Lung microvascular endothelial cell (primary cell): ENCODE measurements around the gene TSPOAP1. TPM values are rescaled to one million over a fixed set of nuclear protein-coding genes. Genes with fewer than 3 reads are reported as not detected.

Experiments used
- DNase-seq, 2 donors: peaks; one replicate each; pipeline versions ENCODE4 v3.0.0 to v3.0.0-alpha.2; 2010; ENCODE audit warnings: low read depth in 2 of 2
- total RNA-seq: library from RNA; depleted of rRNA; stranded (reverse); fragments of >200 nt; gene quantifications from 2 replicates; pipeline ENCODE4 v1.2.1, GENCODE V29; 2014

Gene TSPOAP1
- total RNA-seq, 1 donor from 2014 or later: under 0.01 TPM

DNA sequence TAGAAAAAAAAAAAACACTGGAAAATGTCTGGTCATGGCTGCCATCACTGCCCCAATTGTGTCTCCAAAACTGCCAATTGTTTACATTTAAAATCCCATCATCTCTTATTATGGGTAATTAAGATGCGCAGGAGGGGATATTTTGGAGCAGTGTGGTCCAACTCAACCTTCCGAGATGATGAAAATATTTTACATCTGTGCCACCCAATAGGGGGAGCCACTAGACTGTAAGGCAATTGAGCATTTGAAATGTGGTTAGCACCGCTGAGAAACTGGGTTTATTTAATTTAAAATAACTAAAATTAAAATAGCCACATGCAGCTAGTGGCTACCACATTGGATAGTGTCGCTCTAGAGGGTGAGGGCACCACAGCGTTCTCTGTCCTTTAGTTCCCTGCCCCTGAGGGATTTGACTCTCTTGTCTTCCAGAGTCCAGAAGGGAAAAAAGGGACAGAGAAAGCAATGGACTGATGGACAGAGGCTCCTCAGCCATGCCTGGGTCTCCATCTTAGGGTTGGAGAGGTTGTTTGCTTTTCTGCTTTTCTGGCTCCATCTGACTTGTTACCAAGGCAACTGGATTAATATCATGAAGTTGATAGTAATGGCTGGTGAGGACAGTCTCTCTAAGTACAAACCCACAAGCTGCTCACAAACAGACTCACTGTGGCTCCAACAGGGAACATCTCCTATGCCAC lies 51.3 kb downstream of the TSPOAP1 start:
- peak in 1 of 2 donors; percentile 17 for DNase-seq

DNA sequence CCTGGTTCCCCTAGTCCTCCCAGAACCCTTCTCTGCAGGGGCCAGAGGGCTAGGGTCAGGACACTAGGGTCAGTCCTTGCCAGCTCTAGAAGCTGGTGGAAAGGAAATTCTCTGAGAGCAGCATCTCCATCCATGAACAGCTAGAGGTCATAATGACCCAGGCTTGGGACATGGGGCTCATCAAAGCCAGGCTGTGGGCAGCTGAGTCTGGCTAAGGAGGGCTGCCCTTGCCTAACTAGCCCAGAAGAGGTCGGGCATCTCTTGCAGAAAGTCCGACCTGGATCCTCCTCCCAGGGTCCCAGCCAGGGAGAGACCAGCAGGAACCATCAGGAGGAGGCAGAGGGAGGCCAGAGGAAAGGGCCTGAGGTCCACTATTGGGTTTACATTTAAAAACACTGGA lies 52.2 kb downstream of the TSPOAP1 start:
- DNase-seq: no peak

DNA sequence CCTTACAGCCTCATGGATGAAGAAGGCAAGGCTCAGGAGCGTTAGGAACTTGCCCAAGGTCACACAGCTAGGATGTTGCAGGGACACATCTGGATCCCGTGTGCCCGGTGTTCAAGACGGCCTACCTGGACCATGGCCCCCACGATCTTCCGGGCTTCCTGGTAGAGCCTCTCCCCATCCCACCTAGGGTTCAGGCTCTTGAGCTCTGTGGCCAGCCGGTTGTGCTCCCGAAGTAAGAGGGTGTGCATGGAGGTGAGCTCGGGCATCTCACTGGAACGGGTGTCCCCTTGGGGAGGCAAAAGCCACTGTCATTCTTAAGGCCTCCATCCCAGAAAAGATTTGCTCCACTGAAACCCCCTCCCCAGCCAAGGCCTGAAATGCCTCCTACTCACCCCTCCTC lies 53.2 kb downstream of the TSPOAP1 start:
- no peak for DNase-seq

DNA sequence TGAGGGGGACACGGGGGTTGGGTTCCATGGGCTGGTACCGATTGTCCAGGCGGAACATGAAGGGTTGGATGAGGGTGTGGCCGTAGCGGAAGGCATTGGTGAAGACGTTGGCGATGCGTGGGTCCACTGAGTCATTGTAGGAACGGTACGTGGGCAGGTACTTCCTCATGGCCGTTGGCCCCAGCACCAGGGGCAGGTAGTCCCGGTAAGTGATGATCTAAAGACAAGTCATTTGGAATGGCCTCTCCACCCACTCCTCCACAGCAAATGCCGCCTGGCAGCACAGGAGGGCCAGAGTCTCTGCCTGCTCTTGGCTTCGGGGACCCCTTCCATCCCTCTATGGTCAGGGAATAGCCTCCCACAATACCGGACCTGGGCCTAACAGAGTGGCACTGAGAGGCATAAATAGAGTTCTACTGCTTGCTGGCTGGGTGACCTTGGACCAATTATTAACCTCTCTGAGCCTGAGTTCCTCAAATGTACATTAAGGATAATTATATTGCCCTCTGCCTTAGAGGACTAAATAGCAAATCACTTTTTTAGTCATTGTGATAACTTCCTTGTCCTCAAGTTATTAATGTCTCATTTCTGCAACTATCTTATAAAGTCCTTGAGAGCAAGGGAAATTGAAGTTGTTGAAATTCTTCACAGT lies 55.0 kb downstream of the TSPOAP1 start:
- no peak for DNase-seq

DNA sequence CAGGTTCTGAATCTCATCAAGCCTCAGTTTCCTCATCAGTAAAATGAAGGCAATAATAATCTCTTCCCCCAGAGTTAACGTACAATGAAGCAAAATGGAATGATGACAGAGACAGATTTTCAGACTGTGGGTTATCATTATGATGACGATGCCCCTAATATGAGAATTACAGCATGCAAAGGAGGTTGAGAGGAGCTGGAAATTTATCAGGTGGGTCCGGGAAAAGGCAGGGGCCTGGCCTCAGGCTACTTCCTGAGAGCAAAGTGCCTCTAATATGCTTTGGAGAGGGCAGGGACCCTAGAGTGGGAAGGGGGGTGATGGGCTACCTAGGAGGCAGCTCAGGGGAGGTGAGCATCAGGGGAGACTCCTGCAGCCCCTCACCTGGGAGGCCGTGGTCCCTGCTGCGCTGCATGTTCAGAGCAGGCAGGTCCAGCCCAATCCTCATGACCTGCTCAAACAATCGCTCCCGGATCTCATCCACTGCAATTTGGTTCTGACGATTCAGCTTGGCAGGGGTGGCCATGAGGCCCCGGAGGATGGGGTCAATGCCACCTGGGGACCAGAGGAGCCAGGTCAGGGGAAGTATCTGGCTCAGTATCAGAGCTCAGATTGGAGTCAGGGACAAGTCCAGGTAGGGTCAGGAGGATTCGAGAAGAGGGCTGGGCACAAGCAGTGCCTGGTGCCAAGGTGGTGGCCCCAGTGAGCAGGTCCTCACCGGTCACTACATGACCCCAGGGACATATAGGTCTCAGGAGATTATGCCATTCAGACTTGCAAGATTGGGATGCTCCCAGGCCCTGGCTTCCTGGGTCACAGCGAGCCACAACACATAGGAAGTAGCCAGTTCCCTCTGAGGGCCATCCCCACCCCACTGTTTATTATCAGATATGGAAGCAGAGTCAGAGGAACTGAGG lies 56.0 kb downstream of the TSPOAP1 start:
- no peak for DNase-seq

DNA sequence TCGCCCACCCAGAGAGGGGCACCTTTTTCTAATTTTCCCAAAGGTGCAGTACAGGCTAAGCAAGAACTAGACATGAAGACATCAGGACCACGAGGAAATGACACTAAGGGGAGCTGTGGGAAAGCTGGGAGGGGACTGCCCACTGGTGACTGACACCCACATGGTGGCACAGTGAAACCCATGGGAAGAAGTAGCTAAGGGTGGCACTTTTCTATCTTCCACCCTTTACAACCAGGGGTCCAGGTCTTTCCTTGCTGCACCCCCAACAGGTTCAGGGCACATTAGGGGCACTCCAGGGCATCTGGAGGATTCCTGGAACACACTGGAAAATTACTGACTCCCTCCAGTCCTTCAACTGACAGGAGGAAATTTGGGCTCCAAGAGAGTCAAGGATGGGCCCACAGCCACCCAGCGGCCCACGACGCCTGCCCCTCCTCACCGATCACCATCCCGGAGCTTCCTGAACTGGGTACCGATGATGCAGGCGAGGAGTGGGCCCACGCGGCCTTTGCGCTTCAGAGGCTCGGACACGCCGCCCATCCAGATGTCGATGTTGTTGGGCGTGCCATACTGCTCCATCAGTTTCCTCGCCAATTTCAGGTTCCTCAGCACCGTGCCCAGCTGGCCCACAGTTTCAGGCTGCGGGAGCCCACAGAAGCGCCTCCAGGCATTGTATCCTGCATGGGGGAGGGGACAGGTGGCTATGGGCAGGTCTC lies 57.2 kb downstream of the TSPOAP1 start:
- no peak for DNase-seq

DNA sequence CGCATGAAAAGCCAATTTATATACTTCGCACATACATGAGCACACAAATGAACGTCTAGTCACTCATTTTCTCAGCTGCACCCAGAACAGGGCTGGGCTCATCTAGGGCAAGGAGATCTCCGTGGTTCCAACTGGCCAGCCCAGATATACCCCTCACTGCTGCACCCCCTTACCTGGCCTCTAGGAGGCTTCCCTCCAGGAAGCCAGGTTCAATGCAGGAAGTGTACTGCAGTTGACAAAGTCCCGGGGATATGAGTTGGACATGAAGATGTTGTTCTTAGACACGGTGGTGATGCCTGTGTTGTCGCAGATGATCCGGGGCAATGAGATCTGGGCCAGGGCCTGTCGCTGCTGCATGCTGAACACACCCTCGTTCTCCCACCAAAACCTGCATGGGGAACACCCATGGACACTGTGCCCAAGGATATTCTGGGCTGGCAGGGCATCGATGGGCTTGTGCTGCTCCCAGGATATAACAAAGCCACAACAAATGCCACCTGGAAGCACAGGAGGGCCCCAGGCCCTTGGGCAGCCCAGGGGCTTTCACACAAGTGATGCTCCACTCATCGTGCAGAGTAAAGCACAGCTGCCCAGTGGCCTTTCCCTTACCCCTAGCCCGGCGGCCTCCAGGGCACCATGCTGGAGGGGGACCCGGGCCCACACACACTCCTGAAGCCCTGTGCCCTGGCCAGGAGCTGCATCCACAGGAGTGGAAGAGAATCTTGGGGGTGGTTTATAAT lies 57.9 kb downstream of the TSPOAP1 start:
- no peak for DNase-seq

DNA sequence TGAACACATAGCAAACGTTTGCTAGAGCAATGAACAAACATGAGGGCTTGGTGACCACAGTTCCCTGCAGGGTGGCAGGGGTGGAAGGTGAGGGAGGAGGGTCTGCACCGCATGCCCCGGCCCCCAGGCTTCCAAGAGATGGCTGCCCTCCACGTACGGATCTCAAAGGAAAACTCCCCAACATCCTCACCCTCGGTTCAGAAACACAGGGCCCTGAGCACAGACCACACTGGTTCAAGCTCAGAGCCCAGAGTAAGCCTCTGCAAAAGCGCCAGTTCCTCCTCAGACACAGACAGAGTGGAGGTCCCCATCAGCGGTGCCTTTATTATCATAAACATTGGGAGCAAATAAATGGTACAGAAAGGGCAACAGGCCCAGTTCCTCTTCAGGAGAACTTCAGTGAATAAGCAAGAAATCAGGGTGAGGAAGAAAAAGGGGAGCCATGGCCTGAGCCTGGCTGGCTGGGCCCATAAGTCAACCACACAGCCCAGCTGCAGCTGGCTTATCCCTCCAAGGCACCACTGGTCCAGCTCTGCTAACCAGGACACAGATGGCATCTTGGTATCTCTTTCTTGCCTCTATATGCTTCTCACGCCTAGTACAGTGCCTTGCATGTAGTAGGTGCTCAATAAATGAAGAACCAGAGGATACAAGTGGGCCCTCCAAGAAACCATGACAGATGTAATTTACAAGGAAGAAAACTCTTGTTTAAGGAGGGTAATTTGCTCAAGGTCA lies 58.9 kb downstream of the TSPOAP1 start:
- no peak for DNase-seq

DNA sequence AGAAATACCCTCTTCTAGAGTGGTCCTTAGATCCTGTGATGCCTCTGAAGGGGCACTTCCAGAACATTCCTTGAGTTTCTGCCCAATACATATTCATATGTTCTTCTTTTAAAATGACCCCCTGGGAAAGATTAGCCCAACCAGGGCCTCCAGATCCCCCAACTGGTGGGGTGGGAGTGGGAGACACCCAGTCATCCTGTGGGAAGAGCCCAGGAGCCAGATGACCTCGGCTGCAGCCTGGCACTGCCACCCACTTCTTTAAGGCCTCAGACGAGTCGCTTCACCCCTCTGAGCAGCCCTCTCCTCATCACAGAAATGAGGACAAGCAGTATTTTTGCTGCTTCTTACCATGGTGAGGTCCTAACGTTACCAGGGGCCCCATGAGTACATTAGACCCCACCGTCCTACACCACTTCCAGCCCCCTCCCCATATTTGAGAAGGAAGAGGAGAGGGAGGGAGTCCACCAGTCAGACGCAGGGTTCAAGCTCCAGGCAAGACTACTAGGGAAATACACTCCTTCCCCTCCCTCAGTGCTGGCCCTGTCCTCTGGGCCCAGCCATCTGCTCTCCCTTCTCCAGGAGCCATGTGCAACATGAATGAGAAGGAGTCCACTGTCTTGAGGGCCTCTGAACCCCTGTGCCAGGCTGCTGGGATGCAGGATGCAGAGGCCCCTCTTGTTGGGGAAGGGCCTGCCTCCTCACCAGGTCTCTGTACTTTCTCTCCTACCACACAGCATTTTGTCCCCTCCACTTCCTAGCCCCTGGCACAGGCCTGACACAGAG lies 59.6 kb downstream of the TSPOAP1 start:
- no peak for DNase-seq

DNA sequence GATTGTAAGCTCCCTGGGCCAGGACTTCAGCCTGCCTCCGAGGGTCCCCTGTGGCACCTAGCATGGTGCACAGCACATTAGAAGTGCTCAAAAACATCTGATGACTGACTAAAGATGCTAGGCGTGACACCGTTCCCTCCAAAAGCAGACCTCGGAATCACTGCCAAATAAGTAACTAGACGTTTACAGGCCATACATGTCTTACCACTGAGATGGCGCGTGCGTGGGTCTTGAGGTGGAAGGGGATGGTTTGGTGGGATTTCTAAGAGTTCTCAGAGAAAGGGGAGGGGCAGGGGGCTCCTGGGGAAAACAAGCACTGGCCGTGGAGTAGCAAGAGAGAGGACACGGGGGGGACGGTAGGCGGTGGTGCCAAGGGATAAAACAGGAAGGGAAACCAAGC lies 60.3 kb downstream of the TSPOAP1 start:
- DNase-seq: no peak

DNA sequence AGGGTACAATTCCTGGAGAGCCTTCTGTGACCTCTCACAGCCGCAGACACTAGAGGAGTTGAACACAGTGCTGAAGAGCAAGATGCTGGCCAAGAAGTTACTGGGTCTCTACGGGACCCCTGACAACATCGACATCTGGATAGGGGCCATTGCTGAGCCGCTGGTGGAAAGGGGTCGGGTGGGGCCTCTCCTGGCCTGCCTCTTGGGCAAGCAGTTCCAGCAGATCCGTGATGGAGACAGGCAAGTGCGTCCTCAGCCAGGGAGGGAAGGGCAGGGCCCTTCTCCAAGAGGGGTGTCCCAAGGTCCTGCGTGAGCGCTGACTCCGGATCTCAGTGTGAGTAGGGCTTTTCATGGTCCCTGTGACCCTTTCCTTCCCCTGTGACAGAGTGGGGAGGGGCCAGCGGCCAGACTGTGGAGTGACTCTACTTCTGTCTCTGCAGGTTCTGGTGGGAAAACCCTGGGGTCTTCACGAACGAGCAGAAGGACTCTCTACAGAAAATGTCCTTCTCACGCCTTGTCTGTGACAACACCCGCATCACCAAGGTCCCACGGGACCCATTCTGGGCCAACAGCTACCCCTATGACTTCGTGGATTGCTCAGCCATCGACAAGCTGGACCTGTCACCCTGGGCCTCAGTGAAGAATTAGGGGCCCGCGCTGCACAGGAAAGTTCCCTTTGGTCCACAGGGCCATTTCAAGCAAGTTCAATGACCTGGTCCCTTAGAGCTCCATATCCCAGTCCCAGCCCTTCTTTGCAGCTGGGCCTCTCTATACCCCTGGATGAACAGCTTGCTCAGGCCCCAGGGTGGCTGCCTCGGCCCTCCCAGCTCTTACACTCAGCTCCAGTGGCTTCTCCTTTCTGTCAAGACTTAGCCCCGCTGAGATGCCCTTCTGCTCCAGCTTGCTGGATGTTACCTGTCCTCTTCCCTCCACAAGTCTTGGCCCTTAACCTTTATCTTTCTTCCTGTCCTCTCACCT lies 61.0 kb downstream of the TSPOAP1 start:
- no peak for DNase-seq

DNA sequence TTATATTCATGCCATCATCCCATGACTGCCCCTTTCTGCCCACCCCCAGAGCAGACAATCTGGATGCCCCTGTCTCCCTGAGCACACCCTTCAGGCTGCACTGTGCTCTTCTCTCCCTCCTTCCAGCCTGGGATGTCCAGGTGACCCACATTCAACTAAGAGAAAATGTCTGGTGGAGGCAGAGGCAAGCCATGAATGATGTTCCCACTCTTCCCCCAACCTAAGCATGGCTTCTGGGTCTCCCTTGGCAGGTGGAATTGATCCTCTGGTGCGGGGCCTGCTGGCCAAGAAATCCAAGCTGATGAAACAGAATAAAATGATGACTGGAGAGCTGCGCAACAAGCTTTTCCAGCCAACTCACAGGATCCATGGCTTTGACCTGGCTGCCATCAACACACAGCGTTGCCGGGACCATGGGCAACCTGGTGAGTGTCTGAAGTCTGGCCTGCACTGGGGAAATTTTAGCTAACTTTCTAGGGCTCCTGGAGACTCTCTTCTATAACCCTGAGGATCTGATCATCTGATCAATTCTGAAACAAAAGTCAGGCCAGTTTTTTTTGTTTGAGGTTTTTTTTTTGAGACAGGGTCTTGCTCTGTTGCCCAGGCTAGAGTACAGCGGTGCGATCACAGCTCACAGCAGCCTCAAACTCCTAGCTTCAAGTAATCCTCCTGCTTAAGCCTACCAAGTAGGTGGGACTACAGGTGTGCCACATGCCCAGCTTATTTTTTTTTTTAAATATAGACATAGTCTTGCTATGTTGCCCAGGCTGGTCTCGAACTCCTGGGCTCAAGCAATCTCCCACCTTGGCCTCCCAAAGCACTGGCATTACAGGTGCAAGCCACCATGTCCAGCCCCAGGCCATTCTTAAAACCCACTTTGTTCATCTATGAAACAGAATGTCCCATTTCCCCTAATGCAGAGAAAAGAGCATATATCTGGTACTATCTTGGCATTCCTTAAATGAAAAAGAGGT lies 62.4 kb downstream of the TSPOAP1 start:
- DNase-seq: no peak

DNA sequence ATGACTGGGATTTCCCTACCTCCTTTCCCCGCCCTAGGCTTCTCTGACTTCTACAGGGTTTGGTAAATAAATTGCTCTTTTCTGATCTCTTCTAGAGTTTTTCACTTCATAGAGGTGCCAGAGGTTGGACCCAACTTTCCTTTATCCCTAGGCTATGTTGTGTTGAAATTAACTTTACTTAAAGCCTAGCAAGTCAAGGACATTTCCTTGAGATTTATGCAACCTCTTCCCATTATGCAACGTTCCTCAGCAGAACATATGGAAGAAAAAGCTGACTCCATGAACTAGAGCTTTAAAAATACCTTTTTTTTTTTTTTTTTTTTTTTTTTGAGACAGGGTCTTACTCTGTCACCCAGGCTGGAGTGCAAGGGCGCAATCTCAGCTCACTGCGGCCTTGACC lies 63.3 kb downstream of the TSPOAP1 start:
- no peak for DNase-seq

DNA sequence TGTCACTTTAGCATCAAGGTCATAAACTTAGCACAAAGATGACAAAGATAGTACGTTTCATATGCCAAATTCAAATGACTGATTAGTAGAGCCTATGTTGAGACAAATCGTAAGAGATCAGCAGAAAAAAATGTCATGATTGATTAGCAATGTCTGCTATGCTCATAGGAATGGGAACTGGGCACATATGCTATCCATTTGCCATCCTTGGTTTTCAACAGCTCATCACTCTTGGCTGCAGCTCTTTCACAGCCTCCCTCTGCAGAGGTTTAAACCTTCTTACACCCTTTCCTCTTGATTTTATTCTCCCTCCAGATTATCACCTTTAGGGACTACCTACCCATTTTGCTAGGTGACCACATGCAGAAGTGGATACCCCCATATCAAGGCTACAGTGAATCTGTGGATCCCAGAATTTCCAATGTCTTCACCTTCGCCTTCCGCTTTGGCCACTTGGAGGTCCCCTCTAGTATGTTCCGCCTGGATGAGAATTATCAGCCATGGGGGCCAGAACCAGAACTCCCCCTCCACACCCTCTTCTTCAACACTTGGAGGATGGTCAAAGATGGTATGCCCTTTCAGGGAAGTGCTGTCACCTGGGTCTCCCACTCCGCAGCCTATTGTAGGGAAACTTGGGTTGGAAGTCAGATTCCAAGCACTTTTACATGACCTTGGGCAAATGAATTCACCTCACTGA lies 64.0 kb downstream of the TSPOAP1 start:
- DNase-seq: no peak

DNA sequence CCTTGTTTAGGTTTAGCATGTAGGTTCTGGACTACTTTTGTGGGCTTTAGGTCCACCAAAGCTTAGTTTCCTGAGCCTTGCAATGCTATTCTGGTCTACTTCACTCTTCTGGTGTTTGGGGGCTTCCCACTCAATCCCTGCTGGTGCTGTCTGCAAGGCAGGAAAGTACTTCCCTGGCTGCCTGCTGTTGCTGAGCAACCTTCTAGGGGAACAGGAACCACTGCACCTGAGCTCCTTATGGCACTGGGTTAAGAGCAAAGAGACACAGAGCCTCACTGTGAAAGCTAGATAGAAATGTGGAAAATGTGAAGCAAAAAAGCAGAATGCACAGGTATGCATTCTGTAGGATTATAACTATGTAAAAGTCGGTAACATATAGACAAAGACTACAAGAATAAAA lies 64.8 kb downstream of the TSPOAP1 start:
- no peak for DNase-seq

DNA sequence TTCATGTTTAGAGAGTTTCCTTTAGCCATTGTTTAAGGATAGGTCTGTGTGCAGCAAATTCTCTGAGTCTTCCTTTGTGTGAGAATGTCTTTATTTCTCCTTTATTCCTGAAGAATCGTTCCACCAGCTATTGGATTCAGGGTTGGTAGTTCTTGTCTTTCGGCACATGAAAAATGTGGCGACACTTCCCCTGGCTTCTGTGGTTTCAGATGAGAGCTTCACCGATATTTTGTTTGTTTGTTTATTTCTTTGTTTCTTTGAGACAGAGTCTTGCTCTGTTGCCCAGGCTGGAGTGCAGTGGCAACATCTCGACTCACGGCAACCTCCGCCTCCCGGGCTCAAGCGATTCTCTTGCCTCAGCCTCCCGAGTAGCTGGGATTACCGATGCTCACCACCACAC lies 66.4 kb downstream of the TSPOAP1 start:
- no peak for DNase-seq

DNA sequence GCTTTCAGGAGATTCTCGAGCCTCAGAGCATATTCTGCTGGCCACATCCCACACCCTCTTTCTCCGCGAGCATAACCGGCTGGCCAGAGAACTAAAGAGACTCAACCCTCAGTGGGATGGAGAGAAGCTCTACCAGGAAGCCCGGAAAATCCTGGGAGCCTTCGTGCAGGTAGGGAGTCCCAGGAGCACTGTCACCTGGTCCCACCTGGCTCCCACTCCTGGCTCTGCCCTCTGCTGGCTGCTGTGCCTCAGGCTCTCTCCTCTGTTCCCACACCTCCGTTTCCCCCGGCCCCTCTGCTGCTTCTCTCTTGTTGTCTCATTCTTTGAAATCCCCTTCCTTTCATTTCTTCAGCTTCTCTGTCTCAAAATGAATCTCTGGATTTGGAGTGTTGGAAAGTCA lies 73.8 kb downstream of the TSPOAP1 start:
- no peak for DNase-seq
